Upper lobe of left lung (tissue), 6 donors: ENCODE results near the gene ATXN1. TPM values are rescaled to one million over a fixed set of nuclear protein-coding genes. Genes with fewer than 3 reads are reported as not detected.

Source experiments
- ATAC-seq, 2 donors: fragments of 200-7000 bp; cut with Tn5 transposase; one replicate each; pipeline ENCODE4 v1.9.1; 2022; ENCODE audit warnings: mild to moderate bottlenecking in 2 of 2, moderate library complexity in 2 of 2; ENCODE audit not compliant: low FRiP score in 2 of 2
- DNase-seq, 2 donors: peaks; one replicate each; pipeline ENCODE4 v3.0.0-alpha.2; 2019 to 2020
- H3K27ac ChIP-seq, 4 donors: fragments of 200-600 bp; sonication (generic); one replicate each; pipeline ENCODE4 v1.5.1; 2016 to 2019
- H3K27me3 ChIP-seq, 4 donors: fragments of 200-600 bp; sonication (generic); one replicate each; pipeline ENCODE4 v1.5.1; 2017 to 2019
- H3K36me3 ChIP-seq, 4 donors: fragments of 200-600 bp; sonication (generic); one replicate each; pipeline ENCODE4 v1.5.1; 2016 to 2019
- H3K4me1 ChIP-seq, 4 donors: fragments of 200-600 bp; sonication (generic); one replicate each; pipeline ENCODE4 v1.5.1; 2018 to 2019
- H3K4me3 ChIP-seq, 4 donors: fragments of 200-600 bp; sonication (generic); one replicate each; pipeline ENCODE4 v1.5.1; 2017 to 2019; ENCODE audit warnings: mild to moderate bottlenecking in 2 of 4, moderate library complexity in 1 of 4
- H3K9me3 ChIP-seq, 4 donors: fragments of 200-600 bp; sonication (generic); one replicate each; pipeline ENCODE4 v1.5.1; 2018 to 2019
- EP300 ChIP-seq, 4 donors: sonication (generic); formaldehyde crosslinking; IDR thresholded peaks; one replicate each; pipeline ENCODE4 v1.5.1; 2017; ENCODE audit warnings: antibody characterized with exemption in 4 of 4, control low read depth in 2 of 4
- POLR2A ChIP-seq, 4 donors: fragments of 450-650 bp; IDR thresholded peaks; one replicate each; pipeline ENCODE4 v1.5.1; 2016 to 2017; ENCODE audit warnings: antibody characterized with exemption in 4 of 4, mild to moderate bottlenecking in 2 of 4
- POLR2AphosphoS5 ChIP-seq, 2 donors: sonication (generic); formaldehyde crosslinking; IDR thresholded peaks; one replicate each; pipeline ENCODE4 v1.5.1; 2017; ENCODE audit warnings: antibody characterized with exemption in 2 of 2
- WGBS, 2 donors: methylation state at CpG; one replicate each; pipeline ENCODE4 v1.1.5; 2017 to 2018; 5-methylcytosine and 5-hydroxymethylcytosine counted together
- total RNA-seq, 6 donors: library from RNA; depleted of rRNA in 4 of 6; stranded (reverse); fragments of >200 nt in 4 of 6; gene quantifications; one replicate each; pipeline versions ENCODE4 v1.1.0 to v1.2.1, GENCODE V29; 2016 to 2021
- TF ChIP-seq, protein P1 (sequence below), 6 experiments: fragments of 450-650 bp in 4 of 6; fragments of 200-600 bp in 2 of 6; sonication (generic) in 2 of 6; IDR thresholded peaks; one replicate each; pipeline ENCODE4 v1.5.1; 2016 to 2019; ENCODE audit warnings: antibody characterized with exemption in 6 of 6
- donor health status: DM: no; HTN: no; CAD: no; lungs with moderate emphysema.
- donor health status: DM: no; HTN: yes; CAD: no; lungs with severe emphysema.

Gene ATXN1
- total RNA-seq, 6 donors from 2014 or later = 44.2 to 106 (median 71.7) TPM

DNA sequence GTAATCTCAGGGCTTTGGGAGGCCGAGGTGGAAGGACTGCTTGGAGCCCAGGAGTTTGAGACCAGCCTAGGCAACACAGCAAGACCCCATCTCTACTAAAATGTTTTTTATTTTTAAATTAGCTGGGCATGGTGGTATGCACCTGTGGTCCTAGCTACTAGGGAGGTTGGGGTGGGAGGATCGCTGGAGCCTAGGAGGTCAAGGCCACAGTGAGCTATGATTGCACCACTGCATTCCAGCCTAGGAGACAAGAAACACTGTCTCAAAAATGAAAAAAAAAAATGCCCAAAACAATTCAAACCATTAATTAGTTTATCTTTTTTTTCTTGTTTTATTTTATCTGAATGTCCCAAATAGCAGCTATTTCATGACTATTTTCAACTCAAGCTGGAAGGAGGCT is 437.1 kb downstream of the ATXN1 start:
- ATAC-seq = no peak

DNA sequence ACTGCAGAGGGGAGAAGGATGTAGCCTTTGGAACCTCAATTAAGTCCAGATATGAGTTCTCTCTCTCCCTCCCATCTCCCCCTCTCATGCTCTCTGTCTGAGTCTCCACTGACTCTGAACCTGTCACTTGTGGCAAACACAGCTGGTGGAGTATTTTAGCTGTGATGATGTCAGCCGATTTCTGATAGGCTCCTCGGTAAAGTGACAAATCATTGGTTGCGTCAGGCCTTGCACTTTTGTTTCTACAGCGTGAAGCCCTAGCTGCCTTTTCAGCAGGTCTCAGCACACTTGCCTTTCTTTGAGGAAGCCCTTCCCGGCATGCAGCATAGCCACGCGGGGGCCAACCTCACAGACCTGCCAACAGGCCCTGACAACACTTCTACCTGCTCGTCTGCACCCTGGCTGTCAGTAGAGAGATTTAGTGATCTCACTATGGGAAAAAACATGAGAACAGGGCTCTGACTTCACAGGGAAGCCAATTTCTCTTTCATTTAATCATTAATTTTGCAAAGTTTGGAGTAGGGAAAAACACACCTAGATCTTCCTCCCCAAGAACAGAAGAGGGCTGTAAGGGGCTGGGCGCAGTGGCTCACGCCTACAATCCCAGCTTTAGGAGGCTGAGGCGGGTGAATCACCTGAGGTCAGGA is 438.5 kb downstream of the ATXN1 start:
- H3K36me3 ChIP-seq = peaks cover 0 to 20% (median 18%) of the 10 kb centered on the region in 4 donors
- peak in 1 of 2 donors; percentile 46 for ATAC-seq
- H3K9me3 ChIP-seq = no peaks in the 10 kb centered on the region
- peak overlapping the region; percentile 5 to 42 (median 12) for H3K27ac ChIP-seq
- DNase-seq = peak; percentile 59 to 64
- no peaks in the 10 kb centered on the region for H3K27me3 ChIP-seq
- WGBS, 2 donors = 56 to 62% methylated on average over 10 to 11 of the region's 11 CpGs
- no peak overlapping the region for H3K4me3 ChIP-seq
- H3K4me1 ChIP-seq = peaks cover 21 to 41% (median 33%) of the 10 kb centered on the region in 4 donors
- TF ChIP-seq POLR2AphosphoS5 (IDR thresholded peaks at IDR 0.05) (peak; percentile 22 to 44), EP300 (IDR thresholded peaks at IDR 0.05) (no peak), POLR2A (IDR thresholded peaks at IDR 0.05) (peak in 1 of 4 donors; percentile 32)
- TF ChIP-seq, protein P1, sequence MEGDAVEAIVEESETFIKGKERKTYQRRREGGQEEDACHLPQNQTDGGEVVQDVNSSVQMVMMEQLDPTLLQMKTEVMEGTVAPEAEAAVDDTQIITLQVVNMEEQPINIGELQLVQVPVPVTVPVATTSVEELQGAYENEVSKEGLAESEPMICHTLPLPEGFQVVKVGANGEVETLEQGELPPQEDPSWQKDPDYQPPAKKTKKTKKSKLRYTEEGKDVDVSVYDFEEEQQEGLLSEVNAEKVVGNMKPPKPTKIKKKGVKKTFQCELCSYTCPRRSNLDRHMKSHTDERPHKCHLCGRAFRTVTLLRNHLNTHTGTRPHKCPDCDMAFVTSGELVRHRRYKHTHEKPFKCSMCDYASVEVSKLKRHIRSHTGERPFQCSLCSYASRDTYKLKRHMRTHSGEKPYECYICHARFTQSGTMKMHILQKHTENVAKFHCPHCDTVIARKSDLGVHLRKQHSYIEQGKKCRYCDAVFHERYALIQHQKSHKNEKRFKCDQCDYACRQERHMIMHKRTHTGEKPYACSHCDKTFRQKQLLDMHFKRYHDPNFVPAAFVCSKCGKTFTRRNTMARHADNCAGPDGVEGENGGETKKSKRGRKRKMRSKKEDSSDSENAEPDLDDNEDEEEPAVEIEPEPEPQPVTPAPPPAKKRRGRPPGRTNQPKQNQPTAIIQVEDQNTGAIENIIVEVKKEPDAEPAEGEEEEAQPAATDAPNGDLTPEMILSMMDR (IDR thresholded peaks at IDR 0.05) = no peak

More for the DNA sequence above, 437.1 kb downstream of the ATXN1 start:
- no peaks in the 10 kb centered on the region for H3K27me3 ChIP-seq
- no peak overlapping the region for H3K4me3 ChIP-seq
- peaks cover 0 to 24% (median 21%) of the 10 kb centered on the region in 4 donors for H3K36me3 ChIP-seq
- no peak for DNase-seq
- WGBS, 2 donors = 97 to 98% methylated on average over 2 of the region's 2 CpGs
- no peaks in the 10 kb centered on the region for H3K9me3 ChIP-seq
- H3K4me1 ChIP-seq = peaks cover 20 to 40% (median 33%) of the 10 kb centered on the region in 4 donors
- no peak overlapping the region for H3K27ac ChIP-seq
- TF ChIP-seq POLR2AphosphoS5 (IDR thresholded peaks at IDR 0.05) = no peak
- no peak for TF ChIP-seq EP300 (IDR thresholded peaks at IDR 0.05)
- TF ChIP-seq, protein P1 (IDR thresholded peaks at IDR 0.05) = no peak
- no peak for TF ChIP-seq POLR2A (IDR thresholded peaks at IDR 0.05)

DNA sequence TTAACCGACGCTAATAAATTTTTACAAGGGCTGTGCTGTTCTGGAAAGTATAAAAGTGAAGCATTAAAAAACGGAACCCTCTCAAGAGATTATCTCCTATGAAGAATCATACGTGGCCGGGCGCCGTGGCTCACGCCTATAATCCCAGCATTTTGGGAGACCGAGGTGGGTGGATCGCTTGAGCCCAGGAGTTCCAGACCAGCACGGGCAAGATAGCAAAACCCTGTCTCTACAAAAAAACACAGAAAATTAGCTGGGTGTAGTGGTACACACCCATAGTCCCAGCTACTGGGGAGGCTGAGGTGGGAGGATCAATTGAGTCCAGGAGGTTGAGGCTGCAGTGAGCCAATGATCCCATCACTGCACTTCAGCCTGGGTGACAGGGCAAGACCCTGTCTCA is 439.4 kb downstream of the ATXN1 start:
- no peaks in the 10 kb centered on the region for H3K9me3 ChIP-seq
- 97 to 99% methylated on average over 11 of the region's 11 CpGs for WGBS, 2 donors
- DNase-seq = no peak
- TF ChIP-seq EP300 (IDR thresholded peaks at IDR 0.05) (no peak), POLR2A (IDR thresholded peaks at IDR 0.05) (no peak), POLR2AphosphoS5 (IDR thresholded peaks at IDR 0.05) (no peak)
- TF ChIP-seq, protein P1 (IDR thresholded peaks at IDR 0.05) = no peak
- H3K4me3 ChIP-seq = no peak overlapping the region
- ATAC-seq = no peak
- H3K27me3 ChIP-seq = no peaks in the 10 kb centered on the region
- peaks cover 21 to 41% (median 33%) of the 10 kb centered on the region in 4 donors for H3K4me1 ChIP-seq
- peaks cover 0 to 10% (median 8%) of the 10 kb centered on the region in 4 donors for H3K36me3 ChIP-seq
- H3K27ac ChIP-seq = peak overlapping the region in 1 of 4 donors; percentile 5

DNA sequence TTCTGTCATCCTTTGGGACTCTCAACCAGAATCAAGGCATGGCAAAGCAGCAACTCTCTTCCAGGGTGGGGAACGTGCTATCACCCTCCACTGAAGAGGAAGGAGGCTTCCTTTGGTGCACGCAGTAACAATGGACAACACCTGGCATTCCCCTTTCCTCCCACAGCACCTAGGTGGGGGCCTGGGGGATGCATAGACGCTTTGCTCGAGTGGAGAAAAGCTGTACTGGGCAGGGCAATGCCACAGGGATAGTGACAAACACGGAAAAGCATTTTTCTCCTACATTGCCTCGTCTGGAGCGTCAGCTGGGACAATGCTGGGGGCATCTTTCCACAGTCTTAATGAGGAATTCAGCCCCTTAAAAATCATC is 439.9 kb downstream of the ATXN1 start:
- no peak for ATAC-seq
- H3K4me1 ChIP-seq = peaks cover 21 to 41% (median 33%) of the 10 kb centered on the region in 4 donors
- no peak overlapping the region for H3K4me3 ChIP-seq
- no peaks in the 10 kb centered on the region for H3K9me3 ChIP-seq
- H3K27me3 ChIP-seq = no peaks in the 10 kb centered on the region
- peaks cover 0 to 5% (median 3%) of the 10 kb centered on the region in 4 donors for H3K36me3 ChIP-seq
- TF ChIP-seq POLR2AphosphoS5 (IDR thresholded peaks at IDR 0.05) = no peak
- TF ChIP-seq EP300 (IDR thresholded peaks at IDR 0.05) = no peak
- TF ChIP-seq POLR2A (IDR thresholded peaks at IDR 0.05) = no peak
- TF ChIP-seq, protein P1 (IDR thresholded peaks at IDR 0.05) = no peak
- peak overlapping the region in 3 of 4 donors; percentile 62 to 80 (median 72) for H3K27ac ChIP-seq
- 93 to 99% methylated on average over 7 of the region's 7 CpGs for WGBS, 2 donors
- no peak for DNase-seq
